HCT116 (cell line): ENCODE data around the gene SUSD5. TPM values are rescaled to one million over a fixed set of nuclear protein-coding genes. Genes with fewer than 3 reads are reported as not detected.

Source experiments
- ATAC-seq: fragments of 200-7000 bp; cut with Tn5 transposase; 2 replicates; pipeline ENCODE4 v1.9.1; 2020; ENCODE audit warnings: mild to moderate bottlenecking, moderate library complexity
- BruUV-seq: library from RNA; stranded (reverse); fragments of 400-500 nt; replicated peaks from 2 replicates; lab custom pipeline; 2021; lab: Mats Ljungman, UMichigan
- CTCF ChIA-PET: fragments of 300-600 bp; sonication (Branson Sonifier 250); formaldehyde crosslinking; loops from one replicate; lab custom pipeline; 2021; ENCODE audit warnings: antibody characterized with exemption; lab: Charles Lee
- POLR2A ChIA-PET: fragments of 300-600, 350-600 bp; sonication (Branson Sonifier 250); formaldehyde crosslinking; loops from one replicate; lab custom pipeline; 2021; ENCODE audit warnings: antibody characterized with exemption; lab: Charles Lee
- RAD21 ChIA-PET, 2 experiments: fragments of 300-600 bp; sonication (Branson Sonifier 250); formaldehyde crosslinking; loops; one replicate each; lab custom pipeline; 2023; ENCODE audit warnings: low total read pairs in 2 of 2; ENCODE audit not compliant: uncharacterized antibody in 2 of 2, unreplicated experiment in 2 of 2, low non-redundant PET in 1 of 2; lab: Charles Lee
- DNase-seq: peaks from one replicate; pipeline ENCODE4 v3.0.0-alpha.2; 2010; ENCODE audit warnings: low read depth, low spot score
- H2AFZ ChIP-seq: fragments of 200-600 bp; shearing (Covaris generic), sonication (generic); 2 replicates; pipeline ENCODE4 v1.6.1; 2017; ENCODE audit warnings: low read depth, mixed run types, mixed read lengths, antibody characterized with exemption, low read length; ENCODE audit not compliant: poor library complexity, severe bottlenecking
- H3K27ac ChIP-seq: 2 replicates; pipeline ENCODE4 v1.5.1; 2012; ENCODE audit warnings: low read depth, low read length
- H3K27me3 ChIP-seq: fragments of 200-600 bp; sonication (generic); 2 replicates; pipeline ENCODE4 v1.6.1; 2016; ENCODE audit warnings: mixed run types, low read length, mixed read lengths; ENCODE audit not compliant: insufficient read depth
- H3K36me3 ChIP-seq, 2 experiments: fragments of 200-500 bp in 1 of 2; fragments of 200-600 bp in 1 of 2; sonication (Bioruptor generic) in 1 of 2; sonication (generic) in 1 of 2; 2 replicates each; pipeline versions ENCODE4 v1.5.1 to v1.6.1; 2014 to 2016; ENCODE audit warnings: low read length in 2 of 2, inconsistent platforms in 1 of 2, mixed read lengths in 1 of 2, mixed run types in 1 of 2; ENCODE audit not compliant: insufficient read depth in 2 of 2, control insufficient read depth in 1 of 2
- H3K4me1 ChIP-seq, 2 experiments: fragments of 200-600 bp in 1 of 2; sonication (generic) in 1 of 2; 2 replicates each; pipeline versions ENCODE4 v1.5.1 to v1.6.1; 2012 to 2017; ENCODE audit warnings: low read length in 2 of 2, inconsistent platforms in 1 of 2, mild to moderate bottlenecking in 1 of 2, mixed read lengths in 1 of 2, mixed run types in 1 of 2, moderate library complexity in 1 of 2; ENCODE audit not compliant: insufficient read depth in 2 of 2, control insufficient read depth in 1 of 2
- H3K4me2 ChIP-seq: fragments of 200-600 bp; sonication (generic); 2 replicates; pipeline ENCODE4 v1.6.1; 2017; ENCODE audit warnings: mixed run types, low read length, mixed read lengths
- H3K4me3 ChIP-seq, 2 experiments: fragments of 200-600 bp in 1 of 2; sonication (generic) in 1 of 2; replicated peaks in 1 of 2; 2 replicates each; pipeline ENCODE4 v1.5.1; 2011 to 2016; ENCODE audit warnings: low read length in 2 of 2, control low read depth in 1 of 2, low read depth in 1 of 2, mild to moderate bottlenecking in 1 of 2, mixed read lengths in 1 of 2, mixed run types in 1 of 2
- H3K79me2 ChIP-seq: fragments of 200-600 bp; sonication (generic); 2 replicates; pipeline ENCODE4 v1.6.1; 2017; ENCODE audit warnings: mild to moderate bottlenecking, mixed run types, low read length, moderate library complexity, mixed read lengths; ENCODE audit not compliant: insufficient read depth
- H3K9ac ChIP-seq: fragments of 200-600 bp; sonication (generic); 2 replicates; pipeline ENCODE4 v1.6.1; 2016; ENCODE audit warnings: low read length, mixed read lengths
- H3K9me2 ChIP-seq: fragments of 200-600 bp; sonication (generic), shearing (Covaris generic); 2 replicates; pipeline ENCODE4 v1.6.1; 2017; ENCODE audit warnings: mixed run types, mild to moderate bottlenecking, moderate library complexity; ENCODE audit not compliant: insufficient read depth
- H3K9me3 ChIP-seq, 2 experiments: fragments of 200-500 bp in 1 of 2; fragments of 200-600 bp in 1 of 2; sonication (Bioruptor generic) in 1 of 2; sonication (generic) in 1 of 2; 2 replicates each; pipeline ENCODE4 v1.6.1; 2014 to 2017; ENCODE audit warnings: low read length in 2 of 2, mixed read lengths in 2 of 2, inconsistent platforms in 1 of 2, low read depth in 1 of 2, mild to moderate bottlenecking in 1 of 2, mixed run types in 1 of 2, moderate library complexity in 1 of 2; ENCODE audit not compliant: control insufficient read depth in 1 of 2, insufficient read depth in 1 of 2
- H4K20me1 ChIP-seq: fragments of 200-600 bp; sonication (generic), shearing (Covaris generic); 2 replicates; pipeline ENCODE4 v1.6.1; 2017; ENCODE audit warnings: mixed run types, mild to moderate bottlenecking, moderate library complexity; ENCODE audit not compliant: insufficient read depth
- CBX3 ChIP-seq: IDR thresholded peaks from 2 replicates; pipeline ENCODE4 v1.6.1; 2012; ENCODE audit warnings: low read depth
- CEBPB ChIP-seq: IDR thresholded peaks from 2 replicates; pipeline ENCODE4 v1.6.1; 2012; ENCODE audit warnings: low read depth
- EGR1 ChIP-seq: IDR thresholded peaks from 2 replicates; pipeline ENCODE4 v1.6.1; 2012; ENCODE audit warnings: low read depth
- ELF1 ChIP-seq: IDR thresholded peaks from 2 replicates; pipeline ENCODE4 v1.6.1; 2012; ENCODE audit warnings: low read depth, borderline replicate concordance
- EZH2 ChIP-seq: fragments of 200-600 bp; sonication (generic); IDR thresholded peaks from 2 replicates; pipeline ENCODE4 v1.6.1; 2017; ENCODE audit warnings: antibody characterized with exemption, mixed run types
- EZH2phosphoT487 ChIP-seq: fragments of 200-600 bp; IDR thresholded peaks from 2 replicates; pipeline ENCODE4 v1.6.1; 2018; ENCODE audit warnings: antibody characterized with exemption, borderline replicate concordance
- FOSL1 ChIP-seq: IDR thresholded peaks from 2 replicates; pipeline ENCODE4 v1.6.1; 2012; ENCODE audit warnings: low read depth
- JUND ChIP-seq: IDR thresholded peaks from 2 replicates; pipeline ENCODE4 v1.6.1; 2012
- RAD21 ChIP-seq: IDR thresholded peaks from 2 replicates; pipeline ENCODE4 v1.6.1; 2012; ENCODE audit warnings: low read depth, mild to moderate bottlenecking
- SIN3A ChIP-seq: IDR thresholded peaks from 2 replicates; pipeline ENCODE4 v1.6.1; 2012; ENCODE audit warnings: low read depth
- SP1 ChIP-seq: IDR thresholded peaks from 2 replicates; pipeline ENCODE4 v1.6.1; 2012; ENCODE audit warnings: low read depth
- TCF7L2 ChIP-seq: IDR thresholded peaks from 2 replicates; pipeline ENCODE4 v1.7.0; 2011; ENCODE audit warnings: borderline replicate concordance, inconsistent platforms; ENCODE audit not compliant: insufficient read depth, insufficient read length; ENCODE audit errors: extremely low read depth
- YY1 ChIP-seq: IDR thresholded peaks from 2 replicates; pipeline ENCODE4 v1.6.1; 2011; ENCODE audit warnings: low read length, low read depth, moderate library complexity, mild to moderate bottlenecking; ENCODE audit not compliant: insufficient replicate concordance; ENCODE audit errors: extremely low read depth
- ZFX ChIP-seq: fragments of 450-650 bp; IDR thresholded peaks from 2 replicates; pipeline ENCODE4 v1.6.1; 2017
- intact Hi-C: fragments of 100-400 bp; cut with micrococcal nuclease; formaldehyde crosslinking; loops from 2 replicates; pipeline ENCODE4 v1.10.0; 2022
- total RNA-seq: library from RNA; stranded (reverse); gene quantifications from one replicate; pipeline ENCODE4 v1.2.1, GENCODE V29; 2021; ENCODE audit not compliant: unreplicated experiment
- TF ChIP-seq, protein P1 (sequence below): IDR thresholded peaks from 2 replicates; pipeline ENCODE4 v1.6.1; 2012
- TF ChIP-seq, protein P2 (sequence below): IDR thresholded peaks from 2 replicates; pipeline ENCODE4 v1.6.1; 2012
- TF ChIP-seq, protein P3 (sequence below), 3 experiments: fragments of 200-600 bp in 1 of 3; sonication (generic) in 1 of 3; IDR thresholded peaks in 2 of 3; conservative IDR thresholded peaks in 1 of 3; 2 replicates each; pipeline ENCODE4 v1.5.1; 2012 to 2017; ENCODE audit warnings: low read depth in 2 of 3, low read length in 2 of 3, antibody characterized with exemption in 1 of 3, borderline replicate concordance in 1 of 3, control low read depth in 1 of 3, mild to moderate bottlenecking in 1 of 3, mixed read lengths in 1 of 3, mixed run types in 1 of 3, moderate library complexity in 1 of 3; ENCODE audit not compliant: insufficient read depth in 1 of 3
- TF ChIP-seq, protein P4 (sequence below): IDR thresholded peaks from 2 replicates; pipeline ENCODE4 v1.6.1; 2011; ENCODE audit warnings: mild to moderate bottlenecking, low read length, moderate library complexity; ENCODE audit not compliant: insufficient replicate concordance; ENCODE audit errors: extremely low read depth
- TF ChIP-seq, protein P5 (sequence below): IDR thresholded peaks from 2 replicates; pipeline ENCODE4 v1.6.1; 2012; ENCODE audit warnings: low read depth

Gene SUSD5
- total RNA-seq, 1 experiment from 2014 or later = not detected

DNA sequence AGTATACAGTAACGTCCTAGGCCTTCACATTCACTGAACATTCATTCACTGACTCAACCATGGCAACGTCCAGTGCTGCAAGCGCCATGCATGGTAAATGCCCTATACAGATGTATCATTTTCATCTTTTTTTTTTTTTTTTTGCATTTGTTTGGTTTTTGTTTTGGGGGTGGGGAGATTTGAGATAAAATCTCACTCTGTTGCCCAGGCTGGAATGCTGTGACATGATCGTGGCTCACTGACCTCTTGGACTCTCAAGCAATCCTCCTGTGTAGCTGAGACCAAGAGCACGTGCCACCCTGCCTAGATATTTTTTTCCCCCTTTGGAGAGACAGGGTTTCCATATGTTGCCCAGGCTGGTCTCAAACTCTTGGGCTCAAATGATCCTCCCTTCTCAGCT, 37.4 kb downstream of the SUSD5 start:
- Histone ChIP-seq H3K9me3 (no peaks in the 10 kb centered on the region), H2AFZ (no peak overlapping the region), H3K79me2 (no peaks in the 10 kb centered on the region), H3K4me2 (no peak overlapping the region), H4K20me1 (no peaks in the 10 kb centered on the region), H3K27ac (no peak overlapping the region), H3K9ac (no peak overlapping the region), H3K36me3 (no peaks in the 10 kb centered on the region), H3K4me1 (no peaks in the 10 kb centered on the region), H3K4me3 (no peak overlapping the region), H3K27me3 (no peaks in the 10 kb centered on the region), H3K9me2 (no peaks in the 10 kb centered on the region)
- ATAC-seq (no peak), DNase-seq (no peak)
- no TSS peak for BruUV-seq
- intact Hi-C loops = no loop called here
- TF ChIP-seq, protein P1, sequence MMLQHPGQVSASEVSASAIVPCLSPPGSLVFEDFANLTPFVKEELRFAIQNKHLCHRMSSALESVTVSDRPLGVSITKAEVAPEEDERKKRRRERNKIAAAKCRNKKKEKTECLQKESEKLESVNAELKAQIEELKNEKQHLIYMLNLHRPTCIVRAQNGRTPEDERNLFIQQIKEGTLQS = no peak
- TF ChIP-seq YY1 (no peak), CBX3 (no peak), EGR1 (no peak), SP1 (no peak), SIN3A (no peak), EZH2 (no peak), TCF7L2 (no peak), RAD21 (no peak), EZH2phosphoT487 (no peak), FOSL1 (no peak), JUND (no peak), ZFX (no peak), ELF1 (no peak), CEBPB (no peak)
- TF ChIP-seq, protein P2, sequence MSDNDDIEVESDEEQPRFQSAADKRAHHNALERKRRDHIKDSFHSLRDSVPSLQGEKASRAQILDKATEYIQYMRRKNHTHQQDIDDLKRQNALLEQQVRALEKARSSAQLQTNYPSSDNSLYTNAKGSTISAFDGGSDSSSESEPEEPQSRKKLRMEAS = no peak
- TF ChIP-seq, protein P3, sequence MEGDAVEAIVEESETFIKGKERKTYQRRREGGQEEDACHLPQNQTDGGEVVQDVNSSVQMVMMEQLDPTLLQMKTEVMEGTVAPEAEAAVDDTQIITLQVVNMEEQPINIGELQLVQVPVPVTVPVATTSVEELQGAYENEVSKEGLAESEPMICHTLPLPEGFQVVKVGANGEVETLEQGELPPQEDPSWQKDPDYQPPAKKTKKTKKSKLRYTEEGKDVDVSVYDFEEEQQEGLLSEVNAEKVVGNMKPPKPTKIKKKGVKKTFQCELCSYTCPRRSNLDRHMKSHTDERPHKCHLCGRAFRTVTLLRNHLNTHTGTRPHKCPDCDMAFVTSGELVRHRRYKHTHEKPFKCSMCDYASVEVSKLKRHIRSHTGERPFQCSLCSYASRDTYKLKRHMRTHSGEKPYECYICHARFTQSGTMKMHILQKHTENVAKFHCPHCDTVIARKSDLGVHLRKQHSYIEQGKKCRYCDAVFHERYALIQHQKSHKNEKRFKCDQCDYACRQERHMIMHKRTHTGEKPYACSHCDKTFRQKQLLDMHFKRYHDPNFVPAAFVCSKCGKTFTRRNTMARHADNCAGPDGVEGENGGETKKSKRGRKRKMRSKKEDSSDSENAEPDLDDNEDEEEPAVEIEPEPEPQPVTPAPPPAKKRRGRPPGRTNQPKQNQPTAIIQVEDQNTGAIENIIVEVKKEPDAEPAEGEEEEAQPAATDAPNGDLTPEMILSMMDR (IDR thresholded peaks at IDR 0.05 in 2 of 3, conservative IDR thresholded peaks at IDR 0.05 in 1 of 3; ENCODE audit: borderline replicate concordance in 1 of 3, insufficient read depth in 1 of 3, low read depth in 2 of 3, low read length in 2 of 3) = no peak
- TF ChIP-seq, protein P4, sequence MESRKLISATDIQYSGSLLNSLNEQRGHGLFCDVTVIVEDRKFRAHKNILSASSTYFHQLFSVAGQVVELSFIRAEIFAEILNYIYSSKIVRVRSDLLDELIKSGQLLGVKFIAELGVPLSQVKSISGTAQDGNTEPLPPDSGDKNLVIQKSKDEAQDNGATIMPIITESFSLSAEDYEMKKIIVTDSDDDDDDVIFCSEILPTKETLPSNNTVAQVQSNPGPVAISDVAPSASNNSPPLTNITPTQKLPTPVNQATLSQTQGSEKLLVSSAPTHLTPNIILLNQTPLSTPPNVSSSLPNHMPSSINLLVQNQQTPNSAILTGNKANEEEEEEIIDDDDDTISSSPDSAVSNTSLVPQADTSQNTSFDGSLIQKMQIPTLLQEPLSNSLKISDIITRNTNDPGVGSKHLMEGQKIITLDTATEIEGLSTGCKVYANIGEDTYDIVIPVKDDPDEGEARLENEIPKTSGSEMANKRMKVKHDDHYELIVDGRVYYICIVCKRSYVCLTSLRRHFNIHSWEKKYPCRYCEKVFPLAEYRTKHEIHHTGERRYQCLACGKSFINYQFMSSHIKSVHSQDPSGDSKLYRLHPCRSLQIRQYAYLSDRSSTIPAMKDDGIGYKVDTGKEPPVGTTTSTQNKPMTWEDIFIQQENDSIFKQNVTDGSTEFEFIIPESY = no peak
- TF ChIP-seq, protein P5, sequence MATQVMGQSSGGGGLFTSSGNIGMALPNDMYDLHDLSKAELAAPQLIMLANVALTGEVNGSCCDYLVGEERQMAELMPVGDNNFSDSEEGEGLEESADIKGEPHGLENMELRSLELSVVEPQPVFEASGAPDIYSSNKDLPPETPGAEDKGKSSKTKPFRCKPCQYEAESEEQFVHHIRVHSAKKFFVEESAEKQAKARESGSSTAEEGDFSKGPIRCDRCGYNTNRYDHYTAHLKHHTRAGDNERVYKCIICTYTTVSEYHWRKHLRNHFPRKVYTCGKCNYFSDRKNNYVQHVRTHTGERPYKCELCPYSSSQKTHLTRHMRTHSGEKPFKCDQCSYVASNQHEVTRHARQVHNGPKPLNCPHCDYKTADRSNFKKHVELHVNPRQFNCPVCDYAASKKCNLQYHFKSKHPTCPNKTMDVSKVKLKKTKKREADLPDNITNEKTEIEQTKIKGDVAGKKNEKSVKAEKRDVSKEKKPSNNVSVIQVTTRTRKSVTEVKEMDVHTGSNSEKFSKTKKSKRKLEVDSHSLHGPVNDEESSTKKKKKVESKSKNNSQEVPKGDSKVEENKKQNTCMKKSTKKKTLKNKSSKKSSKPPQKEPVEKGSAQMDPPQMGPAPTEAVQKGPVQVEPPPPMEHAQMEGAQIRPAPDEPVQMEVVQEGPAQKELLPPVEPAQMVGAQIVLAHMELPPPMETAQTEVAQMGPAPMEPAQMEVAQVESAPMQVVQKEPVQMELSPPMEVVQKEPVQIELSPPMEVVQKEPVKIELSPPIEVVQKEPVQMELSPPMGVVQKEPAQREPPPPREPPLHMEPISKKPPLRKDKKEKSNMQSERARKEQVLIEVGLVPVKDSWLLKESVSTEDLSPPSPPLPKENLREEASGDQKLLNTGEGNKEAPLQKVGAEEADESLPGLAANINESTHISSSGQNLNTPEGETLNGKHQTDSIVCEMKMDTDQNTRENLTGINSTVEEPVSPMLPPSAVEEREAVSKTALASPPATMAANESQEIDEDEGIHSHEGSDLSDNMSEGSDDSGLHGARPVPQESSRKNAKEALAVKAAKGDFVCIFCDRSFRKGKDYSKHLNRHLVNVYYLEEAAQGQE = no peak
- RAD21 ChIA-PET = no interaction called here
- CTCF ChIA-PET = no interaction called here
- POLR2A ChIA-PET = no interaction called here
